Fibroblast of pulmonary artery (primary cell): ENCODE results near the gene ACTR2.

ENCODE experiments used
- DNase-seq: peaks from one replicate; pipeline ENCODE4 v3.0.0-alpha.2; 2010; ENCODE audit warnings: low read depth
- H3K4me3 ChIP-seq: replicated peaks from 2 replicates; pipeline ENCODE4 v1.5.1; 2011; ENCODE audit warnings: low read depth, mild to moderate bottlenecking, control low read depth, low read length, moderate library complexity
- CTCF ChIP-seq: IDR thresholded peaks from 2 replicates; pipeline ENCODE4 v1.5.1; 2011; ENCODE audit warnings: mild to moderate bottlenecking, control low read depth, low read length, inconsistent platforms; ENCODE audit errors: missing control alignments

Gene ACTR2

GRCh38 chr2:65292106-65292400, 64.4 kb downstream of the ACTR2 start:
- no peak overlapping the region for H3K4me3 ChIP-seq
- DNase-seq = no peak
- no peak for TF ChIP-seq CTCF

GRCh38 chr2:65292461-65293011, 64.9 kb downstream of the ACTR2 start:
- no peak for TF ChIP-seq CTCF
- H3K4me3 ChIP-seq = no peak overlapping the region
- no peak for DNase-seq

GRCh38 chr2:65293376-65293775, 65.7 kb downstream of the ACTR2 start:
- H3K4me3 ChIP-seq = no peak overlapping the region
- TF ChIP-seq CTCF = no peak
- no peak for DNase-seq

- DNase-seq = no peak
- TF ChIP-seq CTCF = no peak
- H3K4me3 ChIP-seq = no peak overlapping the region
These were observed 66.5 kb downstream of the ACTR2 start for GRCh38 chr2:65294136-65294535.

- no peak for DNase-seq
- no peak overlapping the region for H3K4me3 ChIP-seq
- no peak for TF ChIP-seq CTCF
These were observed 67.1 kb downstream of the ACTR2 start for GRCh38 chr2:65294701-65295100.

- TF ChIP-seq CTCF = no peak
- no peak for DNase-seq
- no peak overlapping the region for H3K4me3 ChIP-seq
These were observed 69.3 kb downstream of the ACTR2 start for GRCh38 chr2:65296971-65297370.

GRCh38 chr2:65297544-65297943, 69.9 kb downstream of the ACTR2 start:
- TF ChIP-seq CTCF = no peak
- no peak for DNase-seq
- H3K4me3 ChIP-seq = no peak overlapping the region
